Esophagus squamous epithelium (tissue), 5 donors: ENCODE measurements around the gene BRICD5. TPM values are rescaled to one million over a fixed set of nuclear protein-coding genes. Genes with fewer than 3 reads are reported as not detected.

Experiments
- DNase-seq: peaks from one replicate; lab custom pipeline; 2025; lab: John Stamatoyannopoulos, UW
- H3K27ac ChIP-seq, 4 donors: fragments of 200-600 bp; sonication (generic); one replicate each; pipeline ENCODE4 v1.5.1; 2016 to 2019; ENCODE audit warnings: mild to moderate bottlenecking in 1 of 4
- H3K27me3 ChIP-seq, 4 donors: fragments of 200-600 bp; sonication (generic); 1 replicate in 3 of 4; 2 replicates in 1 of 4; pipeline versions ENCODE4 v1.5.1 to v1.6.0; 2017 to 2021; ENCODE audit warnings: antibody characterized with exemption in 1 of 4
- H3K36me3 ChIP-seq, 3 donors: fragments of 200-600 bp; sonication (generic); one replicate each; pipeline ENCODE4 v1.5.1; 2016 to 2019
- H3K4me1 ChIP-seq, 3 donors: fragments of 200-600 bp; sonication (generic); one replicate each; pipeline ENCODE4 v1.5.1; 2017 to 2019
- H3K4me3 ChIP-seq, 4 donors: fragments of 200-600 bp; sonication (generic); 1 replicate in 3 of 4; 2 replicates in 1 of 4; pipeline ENCODE4 v1.5.1; 2016 to 2019; ENCODE audit warnings: mild to moderate bottlenecking in 2 of 4, moderate library complexity in 1 of 4
- H3K9me3 ChIP-seq, 3 donors: fragments of 200-600 bp; sonication (generic); one replicate each; pipeline ENCODE4 v1.5.1; 2016 to 2019
- POLR2A ChIP-seq, 4 donors: fragments of 450-650 bp; IDR thresholded peaks; one replicate each; pipeline ENCODE4 v1.6.1; 2017; ENCODE audit warnings: antibody characterized with exemption in 4 of 4, mild to moderate bottlenecking in 4 of 4, moderate library complexity in 3 of 4
- WGBS, 2 donors: methylation state at CpG; one replicate each; pipeline ENCODE4 v1.1.5; 2018; 5-methylcytosine and 5-hydroxymethylcytosine counted together
- intact Hi-C: fragments of 100-400 bp; cut with DNase I; formaldehyde crosslinking; loops from one replicate; pipeline ENCODE4 v1.15.0; 2022
- total RNA-seq, 4 donors: library from RNA; depleted of rRNA; stranded (reverse); fragments of >200 nt; gene quantifications; one replicate each; pipeline ENCODE4 v1.1.0, GENCODE V29; 2016
- TF ChIP-seq, protein P1 (sequence below), 6 experiments: fragments of 450-650 bp in 4 of 6; fragments of 200-600 bp in 2 of 6; sonication (generic) in 2 of 6; IDR thresholded peaks; one replicate each; pipeline ENCODE4 v1.5.1; 2016 to 2019; ENCODE audit warnings: antibody characterized with exemption in 6 of 6, mild to moderate bottlenecking in 4 of 6, moderate library complexity in 4 of 6
- donor health status: DM: yes; HTN: yes; CAD: no.

Gene BRICD5
- total RNA-seq, 4 donors from 2014 or later = 1.1 to 2.0 (median 1.6) TPM; not detected in 1

DNA sequence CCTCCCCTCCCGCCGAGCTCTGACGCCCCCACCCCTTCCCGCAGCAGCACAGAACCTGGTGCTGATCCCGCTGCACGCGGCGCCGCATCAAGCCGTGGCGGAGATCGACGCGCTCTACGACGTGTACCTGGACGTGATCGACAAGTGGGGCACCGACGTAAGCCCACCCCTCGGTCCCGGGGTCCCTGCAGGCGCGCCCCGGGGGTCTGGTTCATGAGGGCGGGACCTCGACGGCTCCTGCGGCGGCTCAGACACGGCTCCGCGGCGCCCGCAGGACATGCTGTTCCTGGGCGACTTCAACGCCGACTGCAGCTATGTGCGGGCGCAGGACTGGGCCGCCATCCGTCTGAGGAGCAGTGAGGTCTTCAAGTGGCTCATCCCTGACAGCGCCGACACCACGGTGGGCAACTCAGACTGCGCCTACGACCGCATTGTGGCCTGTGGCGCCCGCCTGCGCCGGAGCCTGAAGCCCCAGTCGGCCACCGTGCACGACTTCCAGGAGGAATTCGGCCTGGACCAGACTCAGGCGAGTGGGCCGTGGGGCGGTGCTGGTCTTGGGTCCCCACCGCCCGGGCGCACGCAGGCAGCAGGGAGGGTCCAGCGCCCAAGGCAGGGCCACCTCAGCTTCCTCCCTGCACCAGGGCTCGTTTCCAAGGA is 27.0 kb upstream of the BRICD5 start:
- no peak for TF ChIP-seq POLR2A (IDR thresholded peaks at IDR 0.05)
- TF ChIP-seq, protein P1, sequence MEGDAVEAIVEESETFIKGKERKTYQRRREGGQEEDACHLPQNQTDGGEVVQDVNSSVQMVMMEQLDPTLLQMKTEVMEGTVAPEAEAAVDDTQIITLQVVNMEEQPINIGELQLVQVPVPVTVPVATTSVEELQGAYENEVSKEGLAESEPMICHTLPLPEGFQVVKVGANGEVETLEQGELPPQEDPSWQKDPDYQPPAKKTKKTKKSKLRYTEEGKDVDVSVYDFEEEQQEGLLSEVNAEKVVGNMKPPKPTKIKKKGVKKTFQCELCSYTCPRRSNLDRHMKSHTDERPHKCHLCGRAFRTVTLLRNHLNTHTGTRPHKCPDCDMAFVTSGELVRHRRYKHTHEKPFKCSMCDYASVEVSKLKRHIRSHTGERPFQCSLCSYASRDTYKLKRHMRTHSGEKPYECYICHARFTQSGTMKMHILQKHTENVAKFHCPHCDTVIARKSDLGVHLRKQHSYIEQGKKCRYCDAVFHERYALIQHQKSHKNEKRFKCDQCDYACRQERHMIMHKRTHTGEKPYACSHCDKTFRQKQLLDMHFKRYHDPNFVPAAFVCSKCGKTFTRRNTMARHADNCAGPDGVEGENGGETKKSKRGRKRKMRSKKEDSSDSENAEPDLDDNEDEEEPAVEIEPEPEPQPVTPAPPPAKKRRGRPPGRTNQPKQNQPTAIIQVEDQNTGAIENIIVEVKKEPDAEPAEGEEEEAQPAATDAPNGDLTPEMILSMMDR (IDR thresholded peaks at IDR 0.05) = no peak
- H3K9me3 ChIP-seq = no peaks in the 10 kb centered on the region
- H3K36me3 ChIP-seq = peaks cover 28 to 67% (median 28%) of the 10 kb centered on the region in 3 donors
- intact Hi-C loops = no loop called here
- peaks cover 7 to 48% (median 13%) of the 10 kb centered on the region in 4 donors for H3K27me3 ChIP-seq
- peaks cover 17 to 37% (median 22%) of the 10 kb centered on the region in 3 donors for H3K4me1 ChIP-seq
- no peak overlapping the region for H3K27ac ChIP-seq
- H3K4me3 ChIP-seq = peak overlapping the region in 2 of 4 donors; percentile 29 to 49
- DNase-seq = no peak
- 11 to 50% methylated on average over 2 to 19 of the region's 65 CpGs for WGBS, 2 donors

DNA sequence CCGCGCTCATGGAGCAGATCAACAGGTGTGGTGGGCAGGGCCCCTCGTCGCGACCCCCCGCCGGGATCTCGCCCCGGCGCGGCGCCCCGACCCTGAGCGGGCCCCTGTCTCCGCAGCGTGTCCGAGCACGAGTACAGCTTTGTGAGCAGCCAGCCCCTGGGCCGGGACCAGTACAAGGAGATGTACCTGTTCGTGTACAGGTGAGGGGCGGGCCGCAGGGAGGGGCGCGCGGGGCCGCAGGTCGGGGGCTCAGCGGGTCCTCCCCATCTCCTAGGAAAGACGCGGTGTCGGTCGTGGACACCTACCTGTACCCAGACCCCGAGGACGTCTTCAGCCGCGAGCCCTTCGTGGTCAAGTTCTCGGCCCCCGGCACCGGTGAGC is 26.4 kb upstream of the BRICD5 start:
- H3K36me3 ChIP-seq = peaks cover 33 to 67% (median 34%) of the 10 kb centered on the region in 3 donors
- no peaks in the 10 kb centered on the region for H3K9me3 ChIP-seq

DNA sequence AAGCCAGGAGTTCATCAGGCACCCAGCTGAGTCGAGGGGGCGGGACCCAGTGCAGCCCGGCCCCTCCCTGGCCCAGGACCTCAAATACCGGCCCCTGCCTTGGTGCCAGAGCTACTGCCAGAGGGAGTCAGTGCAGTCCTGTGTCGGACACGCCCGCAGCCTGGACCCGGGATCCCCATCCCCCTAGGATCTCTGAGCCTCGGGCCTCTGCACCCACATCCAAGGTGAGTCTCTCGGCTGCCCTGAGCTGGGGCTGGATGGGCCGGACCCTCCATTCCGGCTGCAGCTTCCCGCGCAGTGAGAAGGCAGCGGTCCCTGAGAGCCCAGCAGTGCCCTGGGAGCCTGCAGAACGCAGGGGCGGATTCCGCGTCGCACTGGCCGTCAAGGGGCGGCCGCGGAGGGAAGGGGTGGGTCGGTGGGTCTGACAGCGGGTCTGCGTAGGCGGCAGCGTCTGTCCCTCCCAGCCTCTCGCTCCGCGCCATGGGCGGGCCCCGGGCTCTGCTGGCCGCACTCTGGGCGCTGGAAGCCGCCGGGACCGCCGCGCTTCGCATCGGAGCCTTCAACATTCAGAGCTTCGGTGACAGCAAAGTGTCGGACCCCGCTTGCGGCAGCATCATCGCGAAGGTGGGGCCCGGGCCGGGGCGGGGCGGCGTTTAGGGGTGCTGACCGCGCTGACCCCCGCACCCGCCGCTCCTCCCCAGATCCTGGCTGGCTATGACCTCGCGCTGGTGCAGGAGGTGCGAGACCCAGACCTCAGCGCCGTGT is 25.9 kb upstream of the BRICD5 start, which contains the start of gene DNASE1L2:
DNASE1L2 (plus strand) TSS at position 108 of the 765 bp plus-strand sequence; CDS start at position 481, 373 bp downstream.
- Histone ChIP-seq H3K27ac (no peak within 1 kb of the TSS), H3K9me3 (no peaks in the 10 kb centered on the region), H3K27me3 (peaks cover 7 to 48% (median 13%) of the 10 kb centered on the region in 4 donors), H3K36me3 (peaks cover 39 to 67% (median 40%) of the 10 kb centered on the region in 3 donors), H3K4me1 (peaks cover 20 to 42% (median 22%) of the 10 kb centered on the region in 3 donors), H3K4me3 (peak within 1 kb of the TSS in 2 of 4 donors; percentile 29 to 49)
- DNase-seq = no peak
- intact Hi-C loops = no loop called here
- TF ChIP-seq POLR2A (IDR thresholded peaks at IDR 0.05) = no peak
- TF ChIP-seq, protein P1 (IDR thresholded peaks at IDR 0.05) = no peak
- 7 to 9% methylated on average over 8 of the region's 64 CpGs for WGBS, 2 donors

More for the DNA sequence above, 26.4 kb upstream of the BRICD5 start:
- intact Hi-C loops = no loop called here
- Histone ChIP-seq H3K4me1 (peaks cover 17 to 37% (median 22%) of the 10 kb centered on the region in 3 donors), H3K27ac (no peak overlapping the region), H3K4me3 (peak overlapping the region in 2 of 4 donors; percentile 29 to 49), H3K27me3 (peaks cover 7 to 48% (median 13%) of the 10 kb centered on the region in 4 donors)
- no peak for DNase-seq
- TF ChIP-seq POLR2A (IDR thresholded peaks at IDR 0.05) = no peak
- TF ChIP-seq, protein P1 (IDR thresholded peaks at IDR 0.05) = no peak
- 0 to 3% methylated on average over 5 to 12 of the region's 40 CpGs for WGBS, 2 donors

DNA sequence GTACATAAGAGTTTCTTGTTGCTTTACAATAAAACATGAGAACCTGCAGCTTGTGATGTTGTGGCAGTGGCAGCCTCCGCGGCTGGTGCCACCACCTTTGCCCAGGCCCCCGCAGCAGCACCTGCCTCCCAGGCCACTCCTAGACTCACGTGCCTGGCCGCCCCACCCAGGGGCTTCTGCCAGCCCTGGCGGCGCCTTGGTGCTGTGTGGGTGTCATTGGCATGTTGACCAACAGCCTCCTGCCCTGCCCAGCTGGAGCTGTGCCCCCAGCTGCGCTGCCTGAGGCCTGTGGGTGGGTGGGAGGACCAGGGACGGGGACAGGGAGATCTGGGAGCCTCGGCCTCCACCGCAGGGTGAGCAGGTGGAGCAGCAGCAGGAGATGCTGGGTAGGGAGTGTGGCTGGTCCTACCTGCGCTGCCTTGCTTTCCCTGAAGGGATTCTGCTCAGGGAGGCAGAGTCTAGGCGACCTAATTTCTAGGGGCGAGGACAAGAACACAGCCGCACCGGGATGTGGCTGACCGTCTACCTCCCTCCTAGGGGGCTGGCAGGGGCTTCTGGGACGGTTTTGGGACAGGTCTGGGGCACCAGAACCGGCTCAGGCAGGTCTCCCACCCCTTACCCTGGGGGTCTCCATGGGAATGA is 25.2 kb upstream of the BRICD5 start:
- Histone ChIP-seq H3K36me3 (peaks cover 40 to 69% (median 43%) of the 10 kb centered on the region in 3 donors), H3K27ac (no peak overlapping the region), H3K4me1 (peaks cover 22 to 49% (median 27%) of the 10 kb centered on the region in 3 donors), H3K9me3 (no peaks in the 10 kb centered on the region), H3K4me3 (peak overlapping the region in 1 of 4 donors; percentile 29), H3K27me3 (peaks cover 7 to 48% (median 13%) of the 10 kb centered on the region in 4 donors)
- WGBS, 2 donors = 80% methylated on average over 4 of the region's 19 CpGs; no CpG with 5 or more reads in 1 of the 2 donors
- intact Hi-C loops = no loop called here
- DNase-seq = no peak
- TF ChIP-seq POLR2A (IDR thresholded peaks at IDR 0.05) = no peak
- TF ChIP-seq, protein P1 (IDR thresholded peaks at IDR 0.05) = no peak
